Small intestine (tissue), 7 donors: Measurements from ENCODE around the gene KIF16B. TPM values are rescaled to one million over a fixed set of nuclear protein-coding genes. Genes with fewer than 3 reads are reported as not detected.

ENCODE experiments used
- DNase-seq, 2 donors: peaks; one replicate each; pipeline versions ENCODE4 v3.0.0 to v3.0.0-alpha.2; 2013
- FAIRE-seq: peaks from 2 replicates; lab custom pipeline; 2012; peaks lifted over from hg19 to GRCh38; lab: Jason Lieb, UNC
- H3K27ac ChIP-seq, 3 donors: one replicate each; pipeline ENCODE4 v1.5.1; 2013; ENCODE audit warnings: low read length in 2 of 3, mild to moderate bottlenecking in 2 of 3, control low read depth in 1 of 3, inconsistent platforms in 1 of 3, low read depth in 1 of 3, moderate library complexity in 1 of 3
- H3K27me3 ChIP-seq, 3 donors: one replicate each; pipeline ENCODE4 v1.6.1; 2013; ENCODE audit warnings: low read length in 3 of 3, inconsistent platforms in 1 of 3; ENCODE audit not compliant: control insufficient read depth in 3 of 3, insufficient read depth in 3 of 3
- H3K36me3 ChIP-seq, 3 donors: one replicate each; pipeline ENCODE4 v1.6.1; 2013; ENCODE audit warnings: low read length in 3 of 3, inconsistent platforms in 1 of 3, low read depth in 1 of 3, mild to moderate bottlenecking in 1 of 3, moderate library complexity in 1 of 3; ENCODE audit not compliant: control insufficient read depth in 3 of 3, insufficient read depth in 2 of 3
- H3K4me1 ChIP-seq, 3 donors: one replicate each; pipeline ENCODE4 v1.6.1; 2013; ENCODE audit warnings: low read length in 2 of 3, inconsistent platforms in 1 of 3, low read depth in 1 of 3, mild to moderate bottlenecking in 1 of 3, moderate library complexity in 1 of 3; ENCODE audit not compliant: control insufficient read depth in 3 of 3, insufficient read depth in 2 of 3
- H3K4me3 ChIP-seq, 3 donors: one replicate each; pipeline ENCODE4 v1.5.1; 2013; ENCODE audit warnings: low read length in 3 of 3, control low read depth in 1 of 3, inconsistent platforms in 1 of 3, low read depth in 1 of 3, mild to moderate bottlenecking in 1 of 3, moderate library complexity in 1 of 3
- H3K9me3 ChIP-seq, 2 donors: one replicate each; pipeline ENCODE4 v1.6.1; 2013; ENCODE audit warnings: low read depth in 1 of 2, low read length in 1 of 2; ENCODE audit not compliant: control insufficient read depth in 2 of 2, insufficient read depth in 1 of 2
- whole genome bisulfite sequencing, 3 donors: extraction: QIAGEN DNeasy Blood & Tissue Kit; methylation state at CpG; one replicate each; pipeline ENCODE4 v1.1.7; 2013; 5-methylcytosine and 5-hydroxymethylcytosine counted together
- polyA plus RNA-seq, 4 donors: library from polyadenylated mRNA; stranded (reverse) in 3 of 4; unstranded in 1 of 4; fragments of 200-250 nt in 3 of 4; fragments of 120-200 nt in 1 of 4; gene quantifications; one replicate each; pipeline versions ENCODE4 v1.2.1 to v1.2.3, GENCODE V29; 2013
- donor health status: healthy with polysubstance abuse.
- donor health status: control.
- donor health status: control.
- donor health status: Bipolar disorder and iron deficiency.
- donor health status: healthy.

KIF16B gene
- polyA plus RNA-seq, 4 donors, result 12.4 to 46.7 (median 28.0) TPM

- DNase-seq (peak in 1 of 2 donors; percentile 8), FAIRE-seq (no peak)
- Histone ChIP-seq H3K36me3 (peaks cover 0 to 3% (median 2%) of the 10 kb centered on the region in 3 donors), H3K4me1 (no peaks in the 10 kb centered on the region), H3K9me3 (no peaks in the 10 kb centered on the region), H3K27me3 (no peaks in the 10 kb centered on the region), H3K27ac (no peak overlapping the region), H3K4me3 (no peak overlapping the region)
- 67 to 83% (median 81%) methylated on average over 1 of the region's 1 CpG for whole genome bisulfite sequencing, 3 donors
Observed at GRCh38 chr20:16451982-16452381, 121.3 kb downstream of the KIF16B start.

- DNase-seq (no peak), FAIRE-seq (no peak)
- H3K27me3 ChIP-seq, result no peaks in the 10 kb centered on the region
- no peak overlapping the region for H3K27ac ChIP-seq
- 80 to 96% (median 90%) methylated on average over 8 of the region's 8 CpGs for WGBS, 3 donors
- no peaks in the 10 kb centered on the region for H3K9me3 ChIP-seq
- no peaks in the 10 kb centered on the region for H3K4me1 ChIP-seq
- peaks cover 0 to 3% (median 2%) of the 10 kb centered on the region in 3 donors for H3K36me3 ChIP-seq
- H3K4me3 ChIP-seq, result no peak overlapping the region
Observed at GRCh38 chr20:16451001-16451400, 122.2 kb downstream of the KIF16B start.

GRCh38 chr20:16446991-16447390 lies 126.3 kb downstream of the KIF16B start:
- WGBS, 3 donors, result 81 to 87% (median 86%) methylated on average over 3 of the region's 3 CpGs
- H3K4me3 ChIP-seq, result no peak overlapping the region
- H3K9me3 ChIP-seq, result no peaks in the 10 kb centered on the region
- H3K36me3 ChIP-seq, result peaks cover 0 to 3% (median 2%) of the 10 kb centered on the region in 3 donors
- no peak overlapping the region for H3K27ac ChIP-seq
- no peaks in the 10 kb centered on the region for H3K27me3 ChIP-seq
- FAIRE-seq, result no peak
- no peak for DNase-seq
- no peaks in the 10 kb centered on the region for H3K4me1 ChIP-seq

GRCh38 chr20:16446246-16446645 lies 127.0 kb downstream of the KIF16B start:
- FAIRE-seq, result no peak

GRCh38 chr20:16445482-16445881 lies 127.8 kb downstream of the KIF16B start:
- no peak overlapping the region for H3K4me3 ChIP-seq
- H3K9me3 ChIP-seq, result peaks cover 1 to 3% of the 10 kb centered on the region in 2 donors
- no peaks in the 10 kb centered on the region for H3K4me1 ChIP-seq
- H3K27ac ChIP-seq, result no peak overlapping the region
- FAIRE-seq (no peak), DNase-seq (no peak)
- H3K36me3 ChIP-seq, result peaks cover 0 to 3% (median under 1%) of the 10 kb centered on the region in 3 donors
- 89 to 94% (median 89%) methylated on average over 3 of the region's 3 CpGs for WGBS, 3 donors
- H3K27me3 ChIP-seq, result no peaks in the 10 kb centered on the region

More at GRCh38 chr20:16446246-16446645, 127.0 kb downstream of the KIF16B start:
- WGBS, 3 donors, result 86 to 95% (median 94%) methylated on average over 4 of the region's 4 CpGs
- H3K27ac ChIP-seq, result no peak overlapping the region
- peaks cover under 1 to 1% of the 10 kb centered on the region in 2 donors for H3K9me3 ChIP-seq
- H3K36me3 ChIP-seq, result peaks cover 0 to 3% (median 2%) of the 10 kb centered on the region in 3 donors
- no peak for DNase-seq
- H3K27me3 ChIP-seq, result no peaks in the 10 kb centered on the region
- no peak overlapping the region for H3K4me3 ChIP-seq
- no peaks in the 10 kb centered on the region for H3K4me1 ChIP-seq

GRCh38 chr20:16444057-16444777 lies 129.0 kb downstream of the KIF16B start:
- no peak for FAIRE-seq
- Histone ChIP-seq H3K27ac (no peak overlapping the region), H3K27me3 (no peaks in the 10 kb centered on the region), H3K4me1 (no peaks in the 10 kb centered on the region), H3K4me3 (no peak overlapping the region), H3K36me3 (no peaks in the 10 kb centered on the region), H3K9me3 (peaks cover 1 to 16% of the 10 kb centered on the region in 2 donors)
- no peak for DNase-seq
- 84 to 97% (median 95%) methylated on average over 6 of the region's 6 CpGs for WGBS, 3 donors

- no peaks in the 10 kb centered on the region for H3K27me3 ChIP-seq
- FAIRE-seq (no peak), DNase-seq (no peak)
- H3K4me3 ChIP-seq, result no peak overlapping the region
- no peak overlapping the region for H3K27ac ChIP-seq
- H3K4me1 ChIP-seq, result no peaks in the 10 kb centered on the region
- whole genome bisulfite sequencing, 3 donors, result 92 to 94% (median 93%) methylated on average over 2 of the region's 2 CpGs
- peaks cover 0 to 2% (median 0%) of the 10 kb centered on the region in 3 donors for H3K36me3 ChIP-seq
- peaks cover 1 to 20% of the 10 kb centered on the region in 2 donors for H3K9me3 ChIP-seq
Observed at GRCh38 chr20:16441546-16442164, 131.6 kb downstream of the KIF16B start.

- Histone ChIP-seq H3K36me3 (peaks cover 0 to 2% (median 0%) of the 10 kb centered on the region in 3 donors), H3K27me3 (no peaks in the 10 kb centered on the region), H3K9me3 (peaks cover 1 to 20% of the 10 kb centered on the region in 2 donors), H3K4me3 (no peak overlapping the region), H3K4me1 (no peaks in the 10 kb centered on the region), H3K27ac (no peak overlapping the region)
- DNase-seq, result no peak
- 96 to 98% (median 97%) methylated on average over 4 of the region's 4 CpGs for WGBS, 3 donors
- FAIRE-seq, result no peak
Observed at GRCh38 chr20:16440686-16441085, 132.6 kb downstream of the KIF16B start.
